MM.1S (cell line): Measurements from ENCODE around the gene NUP98.
A peak's percentile ranks its signal among the peaks of the same experiment; 100 is the strongest.

Experiments
- DNase-seq: peaks from one replicate; pipeline ENCODE4 v3.0.0-alpha.2; 2015
- H2AFZ ChIP-seq: fragments of 300-600 bp; sonication (generic); 2 replicates; pipeline ENCODE4 v1.6.0; 2016; ENCODE audit warnings: antibody characterized with exemption, low read length
- H3F3A ChIP-seq: fragments of 300-600 bp; sonication (generic); 2 replicates; pipeline ENCODE4 v1.6.1; 2016; ENCODE audit warnings: mild to moderate bottlenecking, antibody characterized with exemption, low read length, moderate library complexity, mixed read lengths; ENCODE audit not compliant: insufficient read depth
- H3K27ac ChIP-seq: fragments of 300-600 bp; sonication (generic); 2 replicates; pipeline ENCODE4 v1.5.1; 2016; ENCODE audit warnings: mild to moderate bottlenecking, low read length
- H3K27me3 ChIP-seq: fragments of 300-600 bp; sonication (generic); replicated peaks from 2 replicates; pipeline ENCODE4 v1.6.0; 2016; ENCODE audit warnings: low read length; ENCODE audit not compliant: insufficient read depth
- H3K36me3 ChIP-seq: fragments of 300-600 bp; sonication (generic); replicated peaks from 2 replicates; pipeline ENCODE4 v1.6.1; 2016; ENCODE audit warnings: mild to moderate bottlenecking, low read length, mixed read lengths; ENCODE audit not compliant: insufficient read depth
- H3K4me1 ChIP-seq: fragments of 300-600 bp; sonication (generic); 2 replicates; pipeline ENCODE4 v1.6.1; 2016; ENCODE audit warnings: low read length, mixed read lengths
- H3K4me2 ChIP-seq: fragments of 300-600 bp; sonication (generic); 2 replicates; pipeline ENCODE4 v1.6.0; 2016; ENCODE audit warnings: low read depth, low read length
- H3K4me3 ChIP-seq: fragments of 300-600 bp; sonication (generic); 2 replicates; pipeline ENCODE4 v1.5.1; 2016; ENCODE audit warnings: low read length, mixed read lengths
- H3K79me2 ChIP-seq: fragments of 300-600 bp; sonication (generic); 2 replicates; pipeline ENCODE4 v1.6.1; 2016; ENCODE audit warnings: mixed run types, low read length, mixed read lengths
- H3K9ac ChIP-seq: fragments of 300-600 bp; sonication (generic); 2 replicates; pipeline ENCODE4 v1.6.1; 2016; ENCODE audit warnings: low read length, mixed read lengths
- H3K9me2 ChIP-seq: fragments of 300-600 bp; sonication (generic); replicated peaks from 2 replicates; pipeline ENCODE4 v1.6.1; 2016; ENCODE audit warnings: mild to moderate bottlenecking, low read length, mixed read lengths; ENCODE audit not compliant: insufficient read depth
- H3K9me3 ChIP-seq: fragments of 300-600 bp; sonication (generic); replicated peaks from 2 replicates; pipeline ENCODE4 v1.6.1; 2016; ENCODE audit warnings: mild to moderate bottlenecking, low read length, mixed read lengths; ENCODE audit not compliant: insufficient read depth
- H4K20me1 ChIP-seq: fragments of 300-600 bp; sonication (generic); 2 replicates; pipeline ENCODE4 v1.6.1; 2016; ENCODE audit warnings: mild to moderate bottlenecking, low read length, moderate library complexity, mixed read lengths; ENCODE audit not compliant: insufficient read depth
- CTCF ChIP-seq: fragments of 300-600 bp; sonication (generic); IDR thresholded peaks from 2 replicates; pipeline ENCODE4 v1.5.1; 2016; ENCODE audit warnings: antibody characterized with exemption, low read length, mixed read lengths
- EZH2 ChIP-seq: fragments of 300-600 bp; sonication (generic); optimal IDR thresholded peaks from 2 replicates; pipeline ENCODE3; 2017; ENCODE audit warnings: low read depth, mild to moderate bottlenecking, antibody characterized with exemption, low read length, mixed read lengths
- EZH2phosphoT487 ChIP-seq: fragments of 300-600 bp; sonication (generic); IDR thresholded peaks from 2 replicates; pipeline ENCODE4 v1.6.1; 2018; ENCODE audit warnings: antibody characterized with exemption, low read length

Gene NUP98

GRCh38 chr11:3810446-3810845, 13.1 kb upstream of the NUP98 start:
- Histone ChIP-seq H3K79me2 (peaks cover 4% of the 10 kb centered on the region; the same call in 1 of the 2 replicates), H3K4me3 (no peak overlapping the region), H3K9ac (no peak overlapping the region), H3K4me2 (no peak overlapping the region), H3K4me1 (no peaks in the 10 kb centered on the region), H3K27me3 (no peaks in the 10 kb centered on the region), H3K9me2 (no peaks in the 10 kb centered on the region), H3K36me3 (no peaks in the 10 kb centered on the region), H3K27ac (no peak overlapping the region), H3K9me3 (no peaks in the 10 kb centered on the region), H2AFZ (no peak overlapping the region), H3F3A (peaks cover 12% of the 10 kb centered on the region; the same call in 1 of the 2 replicates), H4K20me1 (no peaks in the 10 kb centered on the region)
- TF ChIP-seq CTCF (no peak), EZH2 (no peak), EZH2phosphoT487 (no peak)
- no peak for DNase-seq

- no peak overlapping the region for H3K4me3 ChIP-seq
- no peak for TF ChIP-seq EZH2
- no peak for TF ChIP-seq CTCF
- TF ChIP-seq EZH2phosphoT487: no peak
- no peaks in the 10 kb centered on the region for H4K20me1 ChIP-seq
Observed at GRCh38 chr11:3809624-3809928, 12.2 kb upstream of the NUP98 start.

GRCh38 chr11:3808861-3809623, 11.7 kb upstream of the NUP98 start:
- peak; percentile 86 for DNase-seq
- Histone ChIP-seq H3K4me2 (peak overlapping the region; percentile 87), H3K4me3 (peak overlapping the region; percentile 83), H3K36me3 (no peaks in the 10 kb centered on the region), H3F3A (peaks cover 12% of the 10 kb centered on the region; the same call in 1 of the 2 replicates), H4K20me1 (no peaks in the 10 kb centered on the region), H3K27ac (no peak overlapping the region), H3K9me3 (no peaks in the 10 kb centered on the region), H3K27me3 (no peaks in the 10 kb centered on the region), H3K4me1 (no peaks in the 10 kb centered on the region), H3K79me2 (peaks cover 4% of the 10 kb centered on the region; the same call in 1 of the 2 replicates), H3K9me2 (no peaks in the 10 kb centered on the region), H2AFZ (peak overlapping the region; percentile 100), H3K9ac (peak overlapping the region; percentile 76)
- TF ChIP-seq CTCF: peak; percentile 69
- no peak for TF ChIP-seq EZH2phosphoT487

More at GRCh38 chr11:3809624-3809928, 12.2 kb upstream of the NUP98 start:
- no peak overlapping the region for H2AFZ ChIP-seq
- no peaks in the 10 kb centered on the region for H3K9me2 ChIP-seq
- no peaks in the 10 kb centered on the region for H3K9me3 ChIP-seq
- no peaks in the 10 kb centered on the region for H3K36me3 ChIP-seq
- peaks cover 12% of the 10 kb centered on the region; the same call in 1 of the 2 replicates for H3F3A ChIP-seq
- H3K9ac ChIP-seq: no peak overlapping the region
- H3K27ac ChIP-seq: no peak overlapping the region
- no peak overlapping the region for H3K4me2 ChIP-seq
- peaks cover 4% of the 10 kb centered on the region; the same call in 1 of the 2 replicates for H3K79me2 ChIP-seq
- no peak for DNase-seq
- no peaks in the 10 kb centered on the region for H3K4me1 ChIP-seq
- H3K27me3 ChIP-seq: no peaks in the 10 kb centered on the region
